GM21381 (cell line): ENCODE data around the gene FAM20C.

Experiments
- ATAC-seq: cut with Tn5 transposase; IDR thresholded peaks from one replicate; pipeline ENCODE4 v1.9.1; 2021; ENCODE audit warnings: mild to moderate bottlenecking, moderate library complexity; ENCODE audit not compliant: unreplicated experiment

FAM20C gene

GRCh38 chr7:221978-222715 lies 29.8 kb downstream of the FAM20C start:
- no peak for ATAC-seq

GRCh38 chr7:222716-223041 lies 30.3 kb downstream of the FAM20C start:
- no peak for ATAC-seq

- no peak for ATAC-seq
Measured at GRCh38 chr7:223118-223800, 30.9 kb downstream of the FAM20C start.

- ATAC-seq = no peak
Measured at GRCh38 chr7:223861-224260, 31.5 kb downstream of the FAM20C start.

GRCh38 chr7:226281-226895 lies 34.0 kb downstream of the FAM20C start:
- no peak for ATAC-seq

GRCh38 chr7:227926-228325 lies 35.6 kb downstream of the FAM20C start:
- ATAC-seq = no peak

- no peak for ATAC-seq
Measured at GRCh38 chr7:228610-229009, 36.2 kb downstream of the FAM20C start.

GRCh38 chr7:229184-229964 lies 37.0 kb downstream of the FAM20C start:
- ATAC-seq = no peak

GRCh38 chr7:230274-230673 lies 37.9 kb downstream of the FAM20C start:
- no peak for ATAC-seq

- ATAC-seq = no peak
Measured at GRCh38 chr7:231030-231857, 38.9 kb downstream of the FAM20C start.

GRCh38 chr7:231858-232246 lies 39.5 kb downstream of the FAM20C start:
- ATAC-seq = no peak

- no peak for ATAC-seq
Measured at GRCh38 chr7:232410-233248, 40.3 kb downstream of the FAM20C start.

- no peak for ATAC-seq
Measured at GRCh38 chr7:233249-234035, 41.1 kb downstream of the FAM20C start.

GRCh38 chr7:234051-234707 lies 41.8 kb downstream of the FAM20C start:
- ATAC-seq = no peak

GRCh38 chr7:234708-235553 lies 42.6 kb downstream of the FAM20C start:
- no peak for ATAC-seq

GRCh38 chr7:235576-236395 lies 43.4 kb downstream of the FAM20C start:
- no peak for ATAC-seq

GRCh38 chr7:236967-237366 lies 44.6 kb downstream of the FAM20C start:
- no peak for ATAC-seq
